WTC11 (cell line): Measurements from ENCODE around the gene EIF4ENIF1.

ENCODE experiments used
- ELF4 ChIP-seq: sonication (generic); formaldehyde crosslinking; IDR thresholded peaks from 2 replicates; pipeline ENCODE4 v1.8.1; 2022; ENCODE audit warnings: low read depth, mild to moderate bottlenecking, moderate library complexity, missing genetic modification reagents
- ZNF423 ChIP-seq: fragments of 250-450 bp; sonication (Bioruptor Pico); IDR thresholded peaks from 2 replicates; pipeline ENCODE4 v2.1.2; 2022; ENCODE audit warnings: mild to moderate bottlenecking, moderate library complexity
- TF ChIP-seq, protein P1 (sequence below): sonication (generic); formaldehyde crosslinking; conservative IDR thresholded peaks from 2 replicates; pipeline ENCODE4 v1.8.1; 2022; ENCODE audit warnings: mild to moderate bottlenecking, missing genetic modification reagents
- TF ChIP-seq, protein P2 (sequence below): fragments of 200-600 bp; IDR thresholded peaks from 2 replicates; pipeline ENCODE4 v1.8.0; 2022; ENCODE audit warnings: antibody characterized with exemption

DNA sequence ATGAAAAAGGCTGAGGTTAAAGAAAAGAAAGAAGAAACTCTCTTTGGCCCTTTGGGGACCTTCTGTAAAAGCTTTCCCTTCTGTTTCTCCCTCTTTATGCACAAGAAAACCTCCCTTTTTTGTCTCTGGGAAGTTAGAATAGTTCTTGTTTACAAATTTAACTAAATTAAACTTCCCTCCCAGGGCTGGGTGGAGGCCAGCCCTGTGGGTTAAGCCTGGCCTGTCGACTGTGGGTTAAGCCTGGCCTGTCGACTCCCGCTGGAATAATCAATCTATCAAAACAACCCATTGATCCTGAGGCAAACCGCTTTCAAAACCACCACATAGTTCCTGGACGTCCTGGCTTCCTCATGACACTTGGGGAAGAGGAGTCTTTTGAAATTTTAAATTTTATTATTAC is 91.4 kb downstream of the EIF4ENIF1 start:
- TF ChIP-seq, protein P1, sequence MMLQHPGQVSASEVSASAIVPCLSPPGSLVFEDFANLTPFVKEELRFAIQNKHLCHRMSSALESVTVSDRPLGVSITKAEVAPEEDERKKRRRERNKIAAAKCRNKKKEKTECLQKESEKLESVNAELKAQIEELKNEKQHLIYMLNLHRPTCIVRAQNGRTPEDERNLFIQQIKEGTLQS (CRISPR knock-in tag), result no peak
- no peak for TF ChIP-seq ZNF423 (CRISPR knock-in tag)
- TF ChIP-seq, protein P2, sequence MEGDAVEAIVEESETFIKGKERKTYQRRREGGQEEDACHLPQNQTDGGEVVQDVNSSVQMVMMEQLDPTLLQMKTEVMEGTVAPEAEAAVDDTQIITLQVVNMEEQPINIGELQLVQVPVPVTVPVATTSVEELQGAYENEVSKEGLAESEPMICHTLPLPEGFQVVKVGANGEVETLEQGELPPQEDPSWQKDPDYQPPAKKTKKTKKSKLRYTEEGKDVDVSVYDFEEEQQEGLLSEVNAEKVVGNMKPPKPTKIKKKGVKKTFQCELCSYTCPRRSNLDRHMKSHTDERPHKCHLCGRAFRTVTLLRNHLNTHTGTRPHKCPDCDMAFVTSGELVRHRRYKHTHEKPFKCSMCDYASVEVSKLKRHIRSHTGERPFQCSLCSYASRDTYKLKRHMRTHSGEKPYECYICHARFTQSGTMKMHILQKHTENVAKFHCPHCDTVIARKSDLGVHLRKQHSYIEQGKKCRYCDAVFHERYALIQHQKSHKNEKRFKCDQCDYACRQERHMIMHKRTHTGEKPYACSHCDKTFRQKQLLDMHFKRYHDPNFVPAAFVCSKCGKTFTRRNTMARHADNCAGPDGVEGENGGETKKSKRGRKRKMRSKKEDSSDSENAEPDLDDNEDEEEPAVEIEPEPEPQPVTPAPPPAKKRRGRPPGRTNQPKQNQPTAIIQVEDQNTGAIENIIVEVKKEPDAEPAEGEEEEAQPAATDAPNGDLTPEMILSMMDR, result no peak
- no peak for TF ChIP-seq ELF4 (CRISPR knock-in tag)
